Kidney (tissue), 14 donors: ENCODE results near the gene ITGB4. TPM values are rescaled to one million over a fixed set of nuclear protein-coding genes. Genes with fewer than 3 reads are reported as not detected.

ENCODE experiments used
- DNase-seq, 5 donors: peaks; one replicate each; pipeline ENCODE4 v3.0.0-alpha.2; 2013 to 2020
- FAIRE-seq: peaks from 2 replicates; lab custom pipeline; 2012; peaks lifted over from hg19 to GRCh38; lab: Jason Lieb, UNC
- H3K27ac ChIP-seq, 2 donors: one replicate each; pipeline ENCODE4 v1.7.0; 2013; ENCODE audit warnings: low read depth in 2 of 2, low read length in 2 of 2, inconsistent platforms in 1 of 2
- H3K27me3 ChIP-seq: one replicate; pipeline ENCODE4 v1.7.1; 2013; ENCODE audit warnings: low read length, inconsistent platforms; ENCODE audit not compliant: control insufficient read depth, insufficient read depth
- H3K36me3 ChIP-seq, 3 donors: one replicate each; pipeline versions ENCODE4 v1.7.0 to v1.7.1; 2013; ENCODE audit warnings: low read length in 3 of 3, control low read depth in 1 of 3, inconsistent platforms in 1 of 3; ENCODE audit not compliant: insufficient read depth in 3 of 3, control insufficient read depth in 2 of 3
- H3K4me1 ChIP-seq, 3 donors: one replicate each; pipeline versions ENCODE4 v1.7.0 to v1.7.1; 2013; ENCODE audit warnings: low read length in 3 of 3, inconsistent platforms in 1 of 3, low read depth in 1 of 3; ENCODE audit not compliant: control insufficient read depth in 2 of 3, insufficient read depth in 2 of 3
- H3K4me3 ChIP-seq, 3 donors: one replicate each; pipeline versions ENCODE4 v1.7.0 to v1.8.1; 2013; ENCODE audit warnings: low read length in 3 of 3, control low read depth in 1 of 3, inconsistent platforms in 1 of 3
- H3K9ac ChIP-seq, 3 donors: one replicate each; pipeline versions ENCODE4 v1.7.0 to v1.7.1; 2013; ENCODE audit warnings: low read length in 3 of 3, control low read depth in 1 of 3, inconsistent platforms in 1 of 3
- H3K9me3 ChIP-seq, 3 donors: one replicate each; pipeline versions ENCODE4 v1.7.0 to v1.7.1; 2013; ENCODE audit warnings: low read length in 3 of 3, control low read depth in 1 of 3, inconsistent platforms in 1 of 3; ENCODE audit not compliant: control insufficient read depth in 2 of 3, insufficient read depth in 1 of 3
- intact Hi-C: fragments of 100-400 bp; cut with DNase I; formaldehyde crosslinking; loops from one replicate; pipeline ENCODE4 v1.11.1; 2022
- polyA plus RNA-seq: library from polyadenylated mRNA; stranded (reverse); fragments of 350-450 nt; fragmentation: Illumina TruSeq; extraction: RNeasy Lipid Tissue Mini Kit (QIAGEN cat#74804); gene quantifications from one replicate; pipeline ENCODE4 v1.2.3, GENCODE V29; 2014; ENCODE audit warnings: low read depth, low replicate concordance; ENCODE audit not compliant: insufficient read depth
- total RNA-seq: library from RNA; stranded (reverse); fragmentation: NEBNext Ultra II Directional; extraction: Animal tissue kit (Norgen Biotek cat#: 25700); gene quantifications from one replicate; pipeline ENCODE4 v1.2.1, GENCODE V29; 2021
- TF ChIP-seq, protein P1 (sequence below): IDR thresholded peaks from 3 replicates; pipeline ENCODE4 v1.5.1; 2012; ENCODE audit warnings: mild to moderate bottlenecking, moderate library complexity, borderline replicate concordance; ENCODE audit not compliant: insufficient read depth; ENCODE audit errors: extremely low read depth
- donor health status: control.
- donor health status: control.
- donor health status: control.
- donor health status: control.
- donor health status: control.
- donor health status: DM: yes; HTN: yes; CAD: no.
- donor health status: Normal renal cell carcinoma (clear cell type).

The ITGB4 gene
- total and polyA plus RNA-seq, 2 donors from 2014 or later, result 15.7 to 149 TPM

DNA sequence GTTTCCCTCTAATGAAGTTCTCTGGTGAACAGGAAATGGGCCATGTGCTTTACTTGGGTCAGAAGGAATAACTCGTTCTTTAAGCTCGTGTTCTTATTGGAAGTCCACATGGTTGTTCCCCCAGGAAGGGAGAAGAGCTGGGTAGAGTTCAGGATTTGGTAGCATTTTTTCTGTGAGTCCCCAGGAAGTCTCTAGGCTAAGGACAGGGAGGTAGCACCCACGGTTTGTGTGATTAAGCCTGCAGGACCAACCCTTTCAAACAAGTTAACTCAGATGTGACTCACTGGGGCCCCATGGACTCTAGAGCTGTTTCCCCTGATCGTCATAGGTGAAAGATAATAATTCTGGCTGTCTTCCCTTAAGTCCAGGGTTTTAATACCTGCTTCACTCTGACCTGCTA lies 37.7 kb upstream of the ITGB4 start:
- DNase-seq, result no peak
- Histone ChIP-seq H3K36me3 (peaks cover 0 to 6% (median under 1%) of the 10 kb centered on the region in 3 donors), H3K4me1 (peaks cover 0 to 7% (median 3%) of the 10 kb centered on the region in 3 donors), H3K27ac (no peak overlapping the region), H3K9ac (no peak overlapping the region), H3K4me3 (no peak overlapping the region), H3K27me3 (no peaks in the 10 kb centered on the region), H3K9me3 (no peaks in the 10 kb centered on the region)
- FAIRE-seq, result no peak
- intact Hi-C loops, result loop anchor here (10.0 kb wide), 1 partner anchor 51 kb away; no protein-coding TSS in a partner anchor
- TF ChIP-seq, protein P1, sequence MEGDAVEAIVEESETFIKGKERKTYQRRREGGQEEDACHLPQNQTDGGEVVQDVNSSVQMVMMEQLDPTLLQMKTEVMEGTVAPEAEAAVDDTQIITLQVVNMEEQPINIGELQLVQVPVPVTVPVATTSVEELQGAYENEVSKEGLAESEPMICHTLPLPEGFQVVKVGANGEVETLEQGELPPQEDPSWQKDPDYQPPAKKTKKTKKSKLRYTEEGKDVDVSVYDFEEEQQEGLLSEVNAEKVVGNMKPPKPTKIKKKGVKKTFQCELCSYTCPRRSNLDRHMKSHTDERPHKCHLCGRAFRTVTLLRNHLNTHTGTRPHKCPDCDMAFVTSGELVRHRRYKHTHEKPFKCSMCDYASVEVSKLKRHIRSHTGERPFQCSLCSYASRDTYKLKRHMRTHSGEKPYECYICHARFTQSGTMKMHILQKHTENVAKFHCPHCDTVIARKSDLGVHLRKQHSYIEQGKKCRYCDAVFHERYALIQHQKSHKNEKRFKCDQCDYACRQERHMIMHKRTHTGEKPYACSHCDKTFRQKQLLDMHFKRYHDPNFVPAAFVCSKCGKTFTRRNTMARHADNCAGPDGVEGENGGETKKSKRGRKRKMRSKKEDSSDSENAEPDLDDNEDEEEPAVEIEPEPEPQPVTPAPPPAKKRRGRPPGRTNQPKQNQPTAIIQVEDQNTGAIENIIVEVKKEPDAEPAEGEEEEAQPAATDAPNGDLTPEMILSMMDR, result no peak

DNA sequence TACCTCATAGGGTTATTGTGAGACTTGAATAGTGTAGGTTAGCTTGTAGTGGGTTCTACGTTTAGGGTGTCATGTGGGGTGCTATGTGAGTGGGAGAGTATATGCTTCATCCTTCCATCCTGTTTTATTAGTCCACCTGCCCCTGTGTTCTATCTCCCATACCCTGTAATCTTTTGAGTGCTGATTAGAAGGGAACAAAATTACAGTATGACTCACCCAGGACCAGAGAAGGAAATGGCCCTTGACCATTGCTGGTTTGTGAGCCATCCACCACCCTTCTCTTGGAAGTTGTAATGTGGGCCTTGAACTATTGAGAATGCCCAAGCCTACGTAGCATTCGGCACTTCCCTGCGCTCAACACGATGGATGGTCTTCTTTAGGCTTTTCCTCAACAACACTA lies 37.0 kb upstream of the ITGB4 start:
- Histone ChIP-seq H3K27ac (no peak overlapping the region), H3K27me3 (no peaks in the 10 kb centered on the region), H3K9ac (no peak overlapping the region), H3K4me3 (no peak overlapping the region), H3K4me1 (peaks cover 0 to 10% (median 3%) of the 10 kb centered on the region in 3 donors), H3K36me3 (peaks cover 0 to 6% (median 0%) of the 10 kb centered on the region in 3 donors), H3K9me3 (no peaks in the 10 kb centered on the region)
- TF ChIP-seq, protein P1, result no peak
- FAIRE-seq (no peak), DNase-seq (no peak)
- intact Hi-C loops, result loop anchor here (10.0 kb wide), 1 partner anchor 51 kb away; no protein-coding TSS in a partner anchor

DNA sequence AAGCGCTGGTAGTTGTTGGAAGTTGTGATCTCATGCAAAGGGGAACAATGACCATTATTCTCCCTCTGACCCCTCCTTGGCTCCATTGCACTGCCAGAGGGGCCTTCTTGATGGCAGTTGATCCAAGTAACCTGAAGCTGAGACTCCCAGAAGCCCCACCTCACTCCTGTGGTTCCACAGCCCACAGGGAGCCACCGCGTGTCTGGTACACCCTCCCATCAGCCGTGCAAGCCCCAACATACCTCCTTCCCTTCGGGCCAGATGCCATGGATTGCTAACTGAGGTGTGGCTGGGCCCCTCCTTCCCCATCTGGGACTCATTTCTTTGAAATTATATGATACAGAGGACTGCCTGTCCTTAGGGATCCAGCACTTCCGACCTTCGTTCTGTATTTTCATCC lies 36.3 kb upstream of the ITGB4 start:
- FAIRE-seq (no peak), DNase-seq (peak in 1 of 5 donors; percentile 53)
- no peak overlapping the region for H3K9ac ChIP-seq
- peaks cover 0 to 6% (median 0%) of the 10 kb centered on the region in 3 donors for H3K36me3 ChIP-seq
- TF ChIP-seq, protein P1, result no peak
- no peaks in the 10 kb centered on the region for H3K9me3 ChIP-seq
- H3K27me3 ChIP-seq, result no peaks in the 10 kb centered on the region
- intact Hi-C loops, result loop anchor here (10.0 kb wide), 1 partner anchor 50 kb away; no protein-coding TSS in a partner anchor
- peaks cover 0 to 10% (median 3%) of the 10 kb centered on the region in 3 donors for H3K4me1 ChIP-seq
- no peak overlapping the region for H3K4me3 ChIP-seq
- H3K27ac ChIP-seq, result no peak overlapping the region

DNA sequence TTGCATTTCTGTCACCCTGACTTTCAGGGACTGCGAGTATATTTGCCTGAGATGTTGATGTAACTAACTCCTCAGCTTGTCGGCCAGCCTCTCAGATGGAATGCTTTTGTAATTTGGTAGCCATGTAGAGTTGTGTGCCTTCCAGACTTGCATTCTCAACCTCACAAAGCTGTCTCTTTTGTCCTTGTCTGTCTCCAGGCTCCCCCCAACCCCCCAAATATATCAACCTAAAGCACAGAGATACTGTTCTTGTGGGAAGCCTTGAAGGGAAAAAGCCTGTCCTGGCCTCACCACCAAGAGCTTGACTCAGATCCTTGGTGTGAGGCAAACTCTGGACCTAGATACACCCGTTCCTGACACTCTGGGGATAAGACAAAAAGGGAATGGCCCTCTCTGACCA lies 35.8 kb upstream of the ITGB4 start:
- Histone ChIP-seq H3K27me3 (no peaks in the 10 kb centered on the region), H3K9me3 (no peaks in the 10 kb centered on the region), H3K9ac (no peak overlapping the region), H3K4me1 (peaks cover 0 to 10% (median 3%) of the 10 kb centered on the region in 3 donors), H3K4me3 (no peak overlapping the region), H3K27ac (peak overlapping the region in 1 of 2 donors; percentile 23), H3K36me3 (peaks cover 0 to 5% (median 0%) of the 10 kb centered on the region in 3 donors)
- FAIRE-seq (no peak), DNase-seq (peak in 1 of 5 donors; percentile 1)
- intact Hi-C loops, result loop anchor here (10.0 kb wide), 1 partner anchor 49 kb away; no protein-coding TSS in a partner anchor
- TF ChIP-seq, protein P1, result no peak
